Sciatic nerve (tissue), 2 donors: ENCODE data around the gene CARHSP1. TPM values are rescaled to one million over a fixed set of nuclear protein-coding genes. Genes with fewer than 3 reads are reported as not detected.

Experiments used
- ATAC-seq: fragments of 200-7000 bp; cut with Tn5 transposase; one replicate; pipeline ENCODE4 v1.9.1; 2020; ENCODE audit warnings: mild to moderate bottlenecking, moderate library complexity
- DNase-seq: peaks from one replicate; pipeline ENCODE4 v3.0.0-alpha.2; 2020; ENCODE audit warnings: low spot score
- intact Hi-C: fragments of 100-400 bp; cut with DNase I; formaldehyde crosslinking; loops from one replicate; pipeline ENCODE4 v1.14.2; 2022
- total RNA-seq: library from RNA; stranded (reverse); fragmentation: NEBNext Ultra II Directional; extraction: Animal tissue kit (Norgen Biotek cat#: 25700); gene quantifications from one replicate; pipeline ENCODE4 v1.2.1, GENCODE V29; 2021
- donor health status: DM: no; HTN: no; CAD: no.
- donor health status: DM: no; HTN: no; CAD: no.

CARHSP1 gene
- total RNA-seq, 1 donor from 2014 or later: 118 TPM

- ATAC-seq (peak; percentile 36), DNase-seq (peak; percentile 83)
- intact Hi-C loops: loop anchor here (10.0 kb wide), 1 partner anchor 1761 kb away; no protein-coding TSS in a partner anchor
Measured at GRCh38 chr16:8863594-8864424, 5.0 kb downstream of the CARHSP1 start.

GRCh38 chr16:8862309-8863130 is 6.3 kb downstream of the CARHSP1 start:
- ATAC-seq (no peak), DNase-seq (no peak)
- intact Hi-C loops: loop anchor here (10.0 kb wide), 1 partner anchor 1762 kb away; no protein-coding TSS in a partner anchor

DNA sequence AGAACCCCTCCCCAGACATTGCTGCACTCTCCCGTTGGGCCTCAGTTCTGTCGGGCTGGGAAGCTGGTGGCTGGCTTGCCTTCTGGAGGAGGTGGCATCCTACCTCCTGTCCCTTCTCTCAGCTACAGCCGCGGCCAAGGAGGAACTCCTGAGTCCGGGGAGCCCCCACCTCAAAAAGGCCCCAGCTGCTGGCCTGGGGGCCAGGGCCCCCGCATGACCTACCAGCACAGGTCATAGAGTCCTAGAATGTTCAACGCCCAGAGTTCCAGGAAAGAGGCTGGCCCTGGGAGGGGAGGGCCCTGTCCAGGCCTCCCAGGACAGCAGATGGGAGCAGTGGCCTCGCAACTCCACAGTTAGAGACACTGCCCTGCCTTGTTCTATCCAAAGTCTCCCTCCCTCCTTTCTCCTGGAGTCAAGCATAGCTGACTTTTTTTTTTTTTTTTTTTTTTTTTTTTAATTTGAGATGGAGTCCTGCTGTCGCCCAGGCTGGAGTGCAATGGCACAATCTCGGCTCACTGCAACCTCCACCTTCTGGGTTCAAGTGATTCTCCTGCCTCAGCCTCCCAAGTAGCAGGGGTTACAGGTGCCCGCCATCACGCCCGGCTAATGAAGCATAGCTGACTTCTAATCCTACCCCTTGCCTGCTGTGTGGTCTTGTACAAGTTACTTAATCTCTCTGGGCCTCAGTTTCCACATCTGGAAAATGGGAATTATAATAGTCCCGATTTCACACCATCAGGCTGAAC is 7.1 kb downstream of the CARHSP1 start:
- DNase-seq (no peak), ATAC-seq (peak; percentile 71)
- intact Hi-C loops: loop anchor here (10.0 kb wide), 1 partner anchor 1763 kb away; no protein-coding TSS in a partner anchor

DNA sequence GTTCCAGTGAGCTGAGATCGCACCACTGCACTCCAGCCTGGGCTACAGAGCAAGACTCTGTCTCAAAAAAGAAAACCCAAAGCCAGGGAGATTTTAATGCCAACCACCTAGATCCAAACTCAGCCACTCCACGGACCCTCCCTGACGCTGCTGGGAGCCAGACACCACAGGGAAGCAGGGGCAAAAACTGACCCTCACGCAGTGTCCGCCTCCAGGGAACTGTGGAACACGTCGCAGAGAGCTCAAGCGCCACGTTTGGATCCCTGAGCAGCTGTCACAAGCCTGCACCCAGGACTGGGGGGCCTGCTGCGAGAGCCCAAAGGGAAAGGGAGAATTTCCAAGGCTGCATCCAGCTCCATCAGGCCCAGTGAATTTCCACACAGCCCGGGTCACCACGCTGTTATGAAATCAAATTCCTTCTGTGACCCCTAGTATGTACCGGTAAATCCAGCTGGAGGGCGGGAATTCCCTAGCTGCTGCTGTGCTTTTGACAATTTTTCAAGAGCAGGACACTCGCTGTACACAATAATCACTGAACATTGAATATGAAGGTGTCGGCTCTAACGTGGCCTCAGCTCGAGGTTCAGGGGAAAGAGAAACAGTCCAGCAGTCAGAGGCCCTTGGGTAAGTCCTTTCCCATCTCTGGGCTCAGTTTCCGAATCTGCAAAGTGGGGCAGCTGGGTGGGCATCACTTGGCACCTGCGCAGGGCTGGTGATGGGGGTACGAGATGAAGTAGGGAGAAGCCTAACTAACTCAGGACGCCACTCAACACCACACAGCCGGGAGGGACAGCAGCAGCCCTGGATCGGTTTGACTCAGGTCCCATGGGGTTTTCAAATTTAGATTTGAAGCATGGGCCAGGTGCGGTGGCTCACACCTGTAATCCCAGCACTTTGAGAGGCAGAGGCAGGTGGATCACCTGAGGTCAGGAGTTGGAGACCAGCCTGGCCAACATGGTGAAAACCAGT is 8.6 kb downstream of the CARHSP1 start:
- intact Hi-C loops: loop anchor here (10.0 kb wide), 1 partner anchor 1765 kb away; no protein-coding TSS in a partner anchor
- peak; percentile 81 for ATAC-seq
- no peak for DNase-seq

DNA sequence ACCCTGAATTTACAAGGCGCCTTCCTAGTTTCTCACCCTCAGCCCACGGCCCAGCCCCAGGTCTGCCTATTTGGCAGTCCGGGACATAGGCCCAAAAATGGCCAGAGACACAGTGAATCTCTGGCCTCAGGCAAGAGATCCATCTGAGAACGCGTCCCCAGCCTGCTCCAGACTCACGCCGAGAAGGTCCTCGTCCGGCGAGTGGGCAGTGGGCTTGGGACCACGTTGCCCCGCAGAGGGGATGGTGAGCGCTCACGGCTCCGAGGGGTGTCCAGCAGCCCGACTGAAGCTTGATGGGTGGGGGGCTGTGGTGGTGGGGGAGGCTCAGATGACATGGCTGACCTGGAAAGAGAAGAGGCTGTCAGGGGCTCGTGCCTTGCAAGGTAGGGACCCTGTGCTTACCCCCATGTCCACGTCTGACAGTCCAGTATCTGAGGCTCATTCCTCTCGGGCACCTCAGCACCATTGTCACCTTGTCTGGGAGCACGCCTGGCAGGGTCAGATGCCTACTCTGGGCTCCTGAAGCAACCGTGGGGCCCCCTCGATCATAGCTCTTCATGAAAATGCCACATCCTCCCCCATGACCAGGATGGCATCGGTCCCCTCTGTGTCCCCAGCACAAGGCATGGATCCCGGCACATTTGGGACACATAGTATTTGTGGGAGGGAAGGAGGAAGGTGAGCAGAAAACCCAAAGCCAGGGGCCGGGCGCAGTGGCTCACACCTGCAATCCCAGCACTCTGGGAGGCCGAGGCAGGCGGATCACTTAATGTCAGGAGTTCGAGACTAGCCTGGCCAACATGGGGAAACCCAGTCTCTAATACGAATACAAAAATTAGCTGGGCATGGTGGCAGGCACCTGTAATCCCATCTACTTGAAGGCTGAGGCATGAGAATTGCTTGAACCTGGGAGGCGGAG is 9.6 kb downstream of the CARHSP1 start:
- DNase-seq (peak; percentile 57), ATAC-seq (no peak)
- intact Hi-C loops: no loop called here

GRCh38 chr16:8855972-8856371 is 12.8 kb downstream of the CARHSP1 start:
- DNase-seq: no peak
- ATAC-seq: no peak
- intact Hi-C loops: no loop called here

GRCh38 chr16:8855051-8855786 is 13.6 kb downstream of the CARHSP1 start:
- DNase-seq (peak; percentile 49), ATAC-seq (no peak)
- intact Hi-C loops: no loop called here

DNA sequence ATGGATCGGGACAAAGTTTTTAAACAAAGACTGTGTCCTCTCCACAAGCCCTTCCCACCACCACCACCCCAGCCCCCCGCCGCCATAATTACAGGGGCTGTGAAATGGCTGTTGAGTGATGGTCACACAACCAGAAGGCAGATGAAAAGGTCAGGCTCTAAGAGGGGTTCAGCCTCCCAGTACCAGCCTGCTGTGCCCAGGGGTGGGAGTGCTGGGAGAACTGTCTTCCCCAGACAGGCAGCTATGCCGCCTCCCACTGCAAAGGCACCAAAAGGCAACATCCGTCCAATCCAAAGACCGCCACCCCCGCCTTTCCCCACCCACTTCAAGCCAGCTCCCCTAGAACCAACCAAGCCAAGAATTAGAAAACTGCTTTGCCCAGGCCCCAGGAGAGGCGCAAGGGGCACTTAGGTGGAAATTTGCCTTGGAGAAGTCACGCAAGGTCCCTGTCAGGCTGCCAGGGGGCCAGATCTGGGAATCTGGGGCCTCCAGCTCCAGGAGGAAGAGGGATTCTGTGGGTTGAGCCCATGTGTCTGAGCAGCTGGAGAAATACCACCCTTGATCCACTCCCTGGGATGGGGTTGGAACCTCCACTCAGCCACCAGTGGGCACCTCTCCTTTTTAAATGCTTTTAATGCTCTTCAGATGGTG is 14.4 kb downstream of the CARHSP1 start:
- intact Hi-C loops: no loop called here
- DNase-seq: peak; percentile 53
- no peak for ATAC-seq

- DNase-seq (peak; percentile 50), ATAC-seq (no peak)
- intact Hi-C loops: no loop called here
Measured at GRCh38 chr16:8853611-8854010, 15.2 kb downstream of the CARHSP1 start.

DNA sequence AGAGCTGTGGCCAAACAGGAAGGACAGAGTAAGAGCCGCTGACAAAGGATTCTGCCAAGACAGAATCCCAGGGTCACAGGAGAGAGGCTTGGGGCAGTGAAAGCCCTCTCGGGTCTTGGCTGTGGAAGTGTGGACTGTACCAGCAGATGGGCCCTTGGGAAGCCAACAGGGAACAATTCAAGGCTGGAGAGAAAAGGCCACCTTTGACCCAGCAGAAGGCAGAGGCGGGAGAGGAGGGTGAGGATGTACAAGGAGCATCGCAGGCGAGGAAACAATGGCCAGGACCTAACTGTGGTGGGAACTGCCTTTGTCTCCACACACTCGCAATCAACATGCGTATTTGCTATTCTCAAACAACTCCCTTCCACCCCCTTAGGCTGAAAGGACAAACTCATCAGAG is 15.7 kb downstream of the CARHSP1 start:
- intact Hi-C loops: no loop called here
- DNase-seq (peak; percentile 38), ATAC-seq (no peak)

- DNase-seq: no peak
- intact Hi-C loops: no loop called here
- ATAC-seq: no peak
Measured at GRCh38 chr16:8852534-8852933, 16.3 kb downstream of the CARHSP1 start.

DNA sequence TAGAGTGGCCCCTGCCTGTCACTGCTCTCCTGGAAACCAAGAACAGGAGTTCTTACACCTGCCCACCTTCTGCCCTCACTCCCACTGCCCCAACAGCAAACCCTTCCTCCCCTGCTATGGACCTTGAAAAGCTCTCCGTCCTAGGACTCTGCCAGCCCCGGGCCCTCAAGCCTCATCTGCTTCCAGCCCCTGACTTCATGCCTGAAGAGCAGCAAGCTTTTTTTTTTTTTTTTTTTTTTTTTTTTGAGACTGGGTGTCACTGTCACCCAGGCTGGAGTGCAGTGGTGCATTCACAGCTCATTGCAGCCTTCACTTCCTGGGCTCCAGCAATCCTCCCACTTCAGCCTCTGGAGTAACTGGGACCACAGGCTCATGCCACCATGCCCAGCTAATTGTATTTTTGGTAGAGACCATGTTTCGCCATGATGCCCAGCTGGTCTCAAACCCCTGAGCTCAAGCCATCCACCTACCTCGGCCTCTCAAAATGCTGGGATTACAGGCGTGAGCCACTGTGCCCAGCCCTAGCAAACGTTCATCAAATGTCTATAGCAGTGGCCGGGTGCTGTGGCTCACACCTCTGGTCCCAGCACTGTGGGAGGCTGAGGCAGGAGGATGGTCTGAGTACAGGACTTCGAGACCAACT is 16.9 kb downstream of the CARHSP1 start:
- ATAC-seq (no peak), DNase-seq (no peak)
- intact Hi-C loops: no loop called here

DNA sequence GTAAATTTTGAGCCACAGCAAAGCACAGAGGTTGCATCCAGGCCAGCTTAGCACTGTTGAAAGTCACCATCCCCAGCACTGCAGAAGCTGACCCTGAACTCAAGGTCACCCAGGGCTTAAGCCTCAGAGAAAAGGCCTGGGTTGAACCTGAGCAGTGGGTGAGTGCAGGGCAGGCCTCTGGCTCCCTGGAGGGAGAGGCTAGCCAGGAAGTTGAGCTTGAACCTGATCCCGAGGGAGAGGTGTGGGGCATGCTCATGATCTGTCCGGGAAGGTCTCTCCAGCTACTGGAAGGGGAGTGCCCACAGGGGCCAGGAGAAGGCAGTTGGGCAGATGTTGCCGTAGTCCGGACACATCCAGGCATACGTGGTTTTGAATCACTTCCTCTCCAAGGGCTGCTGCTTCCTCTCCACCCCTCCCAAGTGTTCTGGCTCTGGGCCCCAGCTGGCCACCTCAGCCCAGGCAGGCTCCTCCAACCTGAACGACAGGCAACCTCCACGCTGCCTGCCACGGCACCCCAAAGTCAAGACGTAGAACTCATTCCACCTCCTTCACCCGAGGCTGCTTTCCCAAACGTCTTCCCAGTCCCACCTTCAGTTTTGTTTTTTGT is 18.4 kb downstream of the CARHSP1 start:
- DNase-seq: peak; percentile 72
- intact Hi-C loops: no loop called here
- peak; percentile 74 for ATAC-seq

DNA sequence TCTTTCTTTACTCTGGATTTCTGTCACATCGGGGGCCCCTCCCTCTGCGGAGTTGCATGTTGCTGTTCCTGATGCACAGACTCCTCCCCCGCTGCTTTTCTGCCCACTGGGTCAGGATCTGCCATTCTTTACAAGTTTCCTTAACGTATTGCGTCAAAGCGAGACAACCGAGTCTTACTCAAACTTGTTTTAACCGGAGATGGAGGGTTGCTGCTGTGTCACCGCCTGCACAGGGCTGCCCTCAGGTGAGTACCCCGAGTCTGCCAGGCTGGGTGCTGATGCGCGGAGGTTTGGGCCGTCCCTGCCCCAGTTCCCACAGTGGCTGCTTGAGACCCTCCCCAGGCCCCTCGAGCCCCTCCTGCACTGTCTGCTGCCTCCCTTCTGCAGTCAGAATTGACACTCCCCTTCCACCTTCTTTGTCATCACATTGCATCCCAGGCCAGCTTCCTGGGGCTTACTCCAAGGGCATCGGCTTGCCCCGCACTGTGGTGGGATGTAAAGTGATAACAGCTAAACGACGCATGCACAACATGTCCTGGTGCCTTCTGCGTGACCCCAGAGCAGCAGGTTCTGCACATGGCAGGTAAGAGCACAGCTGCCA is 19.3 kb downstream of the CARHSP1 start:
- peak; percentile 59 for DNase-seq

DNA sequence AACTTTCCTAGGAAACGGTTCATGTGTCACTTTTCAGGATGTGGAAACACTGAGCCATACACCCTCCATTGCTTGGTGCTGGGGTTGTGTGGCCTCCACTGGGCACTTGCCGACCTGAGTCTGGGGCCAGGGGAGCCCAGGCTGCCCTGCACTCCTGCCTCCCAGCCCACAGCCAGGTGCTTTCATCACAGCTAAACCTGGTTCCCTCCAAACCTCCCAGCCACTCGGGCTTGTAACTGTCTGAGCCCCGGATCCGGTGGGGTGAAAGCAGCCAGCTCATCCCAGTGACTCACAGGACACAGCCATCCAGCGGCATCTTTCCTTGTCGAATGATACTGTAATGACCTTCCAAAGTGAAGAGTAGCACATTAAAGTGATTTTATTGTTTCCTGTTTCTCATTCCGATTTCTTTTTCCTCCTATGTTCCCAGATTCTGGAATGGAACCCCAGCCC is 19.8 kb downstream of the CARHSP1 start:
- intact Hi-C loops: no loop called here
- DNase-seq (peak; percentile 54), ATAC-seq (peak; percentile 6)

More for the DNA sequence above, 19.3 kb downstream of the CARHSP1 start:
- intact Hi-C loops: no loop called here
- no peak for ATAC-seq
